ENCODE results near the gene PDGFD. TPM values are rescaled to one million over a fixed set of nuclear protein-coding genes. Genes with fewer than 3 reads are reported as not detected.

Gene PDGFD
- total RNA-seq, 3 donors from 2014 or later (not counting 1 experiment from before 2014, with no cell fraction given) = 23.2 to 41.2 (median 33.1) TPM

DNA sequence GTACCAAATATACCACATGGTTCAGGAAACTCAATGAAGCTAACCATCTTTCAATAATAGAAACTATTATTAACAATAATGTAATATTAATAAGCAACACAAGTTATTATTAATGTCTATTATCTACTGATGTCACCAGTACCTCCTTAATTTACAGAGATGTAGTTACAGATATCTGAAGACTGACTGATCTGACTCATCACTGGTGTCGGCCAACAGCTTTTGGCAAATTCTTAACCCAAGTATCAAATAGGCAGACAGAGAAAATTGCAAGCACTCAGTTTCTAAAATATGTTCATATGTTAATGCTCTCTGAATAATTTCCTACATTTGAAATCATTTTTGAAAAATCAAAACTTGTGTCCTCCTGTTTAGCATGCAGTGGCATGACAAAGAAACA, 227.9 kb downstream of the PDGFD start:
- H3K27me3 Mint-ChIP-seq (ENCODE audit: low read depth in 2 of 2) = no peaks in the 10 kb centered on the region
- H3K27ac Mint-ChIP-seq = no peak overlapping the region
- no peak overlapping the region for H3K27ac ChIP-seq (ENCODE audit: low read length)
- WGBS (ENCODE audit: insufficient coverage) = 100% methylated on average over 1 of the region's 1 CpG
- no peaks in the 10 kb centered on the region for H3K36me3 ChIP-seq (ENCODE audit: control insufficient read depth, insufficient read depth, low read length)
- TF ChIP-seq, protein P1, sequence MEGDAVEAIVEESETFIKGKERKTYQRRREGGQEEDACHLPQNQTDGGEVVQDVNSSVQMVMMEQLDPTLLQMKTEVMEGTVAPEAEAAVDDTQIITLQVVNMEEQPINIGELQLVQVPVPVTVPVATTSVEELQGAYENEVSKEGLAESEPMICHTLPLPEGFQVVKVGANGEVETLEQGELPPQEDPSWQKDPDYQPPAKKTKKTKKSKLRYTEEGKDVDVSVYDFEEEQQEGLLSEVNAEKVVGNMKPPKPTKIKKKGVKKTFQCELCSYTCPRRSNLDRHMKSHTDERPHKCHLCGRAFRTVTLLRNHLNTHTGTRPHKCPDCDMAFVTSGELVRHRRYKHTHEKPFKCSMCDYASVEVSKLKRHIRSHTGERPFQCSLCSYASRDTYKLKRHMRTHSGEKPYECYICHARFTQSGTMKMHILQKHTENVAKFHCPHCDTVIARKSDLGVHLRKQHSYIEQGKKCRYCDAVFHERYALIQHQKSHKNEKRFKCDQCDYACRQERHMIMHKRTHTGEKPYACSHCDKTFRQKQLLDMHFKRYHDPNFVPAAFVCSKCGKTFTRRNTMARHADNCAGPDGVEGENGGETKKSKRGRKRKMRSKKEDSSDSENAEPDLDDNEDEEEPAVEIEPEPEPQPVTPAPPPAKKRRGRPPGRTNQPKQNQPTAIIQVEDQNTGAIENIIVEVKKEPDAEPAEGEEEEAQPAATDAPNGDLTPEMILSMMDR (IDR thresholded peaks at IDR 0.05) = no peak
- DNase-seq (no peak), ATAC-seq (no peak)
- H3K4me1 ChIP-seq (ENCODE audit: control insufficient read depth, insufficient read depth, low read length) = no peaks in the 10 kb centered on the region
- H3K9me3 Mint-ChIP-seq = peaks cover 0 to 2% of the 10 kb centered on the region in 2 donors
- H3K36me3 Mint-ChIP-seq = peaks cover 15% of the 10 kb centered on the region
- no peaks in the 10 kb centered on the region for H3K27me3 ChIP-seq (ENCODE audit: control insufficient read depth, insufficient read depth, low read length)
- no peaks in the 10 kb centered on the region for H3K9me3 ChIP-seq (ENCODE audit: control insufficient read depth, insufficient read depth, low read length)
- H3K4me3 Mint-ChIP-seq = no peak overlapping the region
- no peak overlapping the region for H3K4me3 ChIP-seq (ENCODE audit: low read length)
- intact Hi-C loops (cut with micrococcal nuclease) = no loop called here
- H3K4me1 Mint-ChIP-seq = no peaks in the 10 kb centered on the region

DNA sequence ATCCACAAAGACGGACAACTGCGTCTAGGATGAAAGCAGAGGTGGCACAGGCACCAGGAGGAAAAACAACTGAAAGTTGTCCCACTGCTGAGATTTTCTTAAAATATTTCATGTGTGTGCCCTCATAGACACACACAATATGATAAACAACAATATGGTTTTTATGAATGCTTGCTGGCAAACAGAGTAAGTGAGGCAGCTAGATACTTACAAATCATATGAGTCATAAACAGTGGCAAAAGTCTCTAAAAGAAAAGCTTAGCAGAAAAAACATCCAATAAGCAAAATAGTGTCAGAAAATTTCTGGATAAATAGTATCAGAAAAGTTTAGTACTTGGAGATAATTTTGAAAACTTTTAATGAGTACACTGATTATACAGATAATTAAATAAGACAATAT, 228.7 kb downstream of the PDGFD start:
- WGBS (ENCODE audit: insufficient coverage) = 100% methylated on average over 2 of the region's 2 CpGs
- DNase-seq (no peak), ATAC-seq (no peak)
- intact Hi-C loops (cut with micrococcal nuclease) = no loop called here
- TF ChIP-seq, protein P1 (IDR thresholded peaks at IDR 0.05) = no peak
- peaks cover 0 to 2% of the 10 kb centered on the region in 2 donors for H3K9me3 Mint-ChIP-seq
- no peak overlapping the region for H3K4me3 Mint-ChIP-seq
- Histone ChIP-seq H3K36me3 (ENCODE audit: control insufficient read depth, insufficient read depth, low read length) (no peaks in the 10 kb centered on the region), H3K9me3 (ENCODE audit: control insufficient read depth, insufficient read depth, low read length) (no peaks in the 10 kb centered on the region), H3K4me3 (ENCODE audit: low read length) (no peak overlapping the region), H3K27me3 (ENCODE audit: control insufficient read depth, insufficient read depth, low read length) (no peaks in the 10 kb centered on the region), H3K4me1 (ENCODE audit: control insufficient read depth, insufficient read depth, low read length) (no peaks in the 10 kb centered on the region), H3K27ac (ENCODE audit: low read length) (no peak overlapping the region)
- peaks cover 9% of the 10 kb centered on the region for H3K36me3 Mint-ChIP-seq
- no peaks in the 10 kb centered on the region for H3K4me1 Mint-ChIP-seq
- no peaks in the 10 kb centered on the region for H3K27me3 Mint-ChIP-seq (ENCODE audit: low read depth in 2 of 2)
- no peak overlapping the region for H3K27ac Mint-ChIP-seq

DNA sequence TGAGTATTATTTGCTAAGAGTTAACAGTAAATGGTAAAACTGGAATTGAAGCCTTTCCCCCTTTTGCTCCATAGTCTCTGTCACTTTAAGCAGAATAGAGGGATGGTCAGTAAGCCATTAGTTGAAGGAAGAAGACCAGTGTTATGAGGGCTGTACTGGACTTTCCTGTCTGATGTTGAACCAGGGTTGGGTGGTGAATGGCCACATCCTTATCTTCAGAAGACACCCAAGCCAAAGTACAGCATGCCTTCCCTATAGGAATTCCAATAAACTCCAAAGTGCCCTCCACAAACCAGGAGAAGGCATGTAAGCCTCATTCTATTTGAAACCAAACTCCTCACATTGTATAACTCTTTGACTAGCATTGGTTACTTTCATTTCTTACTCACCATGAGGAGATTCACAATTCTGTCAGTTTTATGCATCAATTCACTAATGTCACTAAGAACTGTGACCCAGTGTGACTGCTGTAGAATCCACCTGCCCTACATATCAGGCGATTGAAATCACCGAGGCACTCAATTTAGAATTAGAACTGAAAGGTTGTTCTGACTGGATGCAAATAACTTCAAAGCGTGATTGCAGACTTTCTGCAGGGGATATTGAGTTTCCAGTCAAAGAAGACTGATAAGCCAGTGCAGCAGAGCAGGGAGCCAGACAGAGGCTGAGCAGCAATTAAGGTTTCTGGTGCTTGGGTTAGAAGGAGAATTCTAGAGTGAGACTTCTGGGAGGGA, 234.6 kb downstream of the PDGFD start:
- Mint-ChIP-seq H3K9me3 (no peaks in the 10 kb centered on the region), H3K4me1 (peaks cover 17 to 21% of the 10 kb centered on the region in 2 donors), H3K36me3 (no peaks in the 10 kb centered on the region), H3K27ac (peak overlapping the region in 1 of 2 donors; percentile 47), H3K27me3 (ENCODE audit: low read depth in 2 of 2) (no peaks in the 10 kb centered on the region), H3K4me3 (no peak overlapping the region)
- TF ChIP-seq, protein P1 (IDR thresholded peaks at IDR 0.05) = no peak
- WGBS (ENCODE audit: insufficient coverage) = 68% methylated on average over 3 of the region's 3 CpGs
- no peak overlapping the region for H3K27ac ChIP-seq (ENCODE audit: low read length)
- H3K27me3 ChIP-seq (ENCODE audit: control insufficient read depth, insufficient read depth, low read length) = no peaks in the 10 kb centered on the region
- H3K36me3 ChIP-seq (ENCODE audit: control insufficient read depth, insufficient read depth, low read length) = no peaks in the 10 kb centered on the region
- H3K4me1 ChIP-seq (ENCODE audit: control insufficient read depth, insufficient read depth, low read length) = no peaks in the 10 kb centered on the region
- H3K9me3 ChIP-seq (ENCODE audit: control insufficient read depth, insufficient read depth, low read length) = no peaks in the 10 kb centered on the region
- no peak overlapping the region for H3K4me3 ChIP-seq (ENCODE audit: low read length)
- ATAC-seq (no peak), DNase-seq (no peak)
- intact Hi-C loops (cut with micrococcal nuclease) = loop anchor here (5.0 kb wide), 1 partner anchor 403 kb away; no protein-coding TSS in a partner anchor

DNA sequence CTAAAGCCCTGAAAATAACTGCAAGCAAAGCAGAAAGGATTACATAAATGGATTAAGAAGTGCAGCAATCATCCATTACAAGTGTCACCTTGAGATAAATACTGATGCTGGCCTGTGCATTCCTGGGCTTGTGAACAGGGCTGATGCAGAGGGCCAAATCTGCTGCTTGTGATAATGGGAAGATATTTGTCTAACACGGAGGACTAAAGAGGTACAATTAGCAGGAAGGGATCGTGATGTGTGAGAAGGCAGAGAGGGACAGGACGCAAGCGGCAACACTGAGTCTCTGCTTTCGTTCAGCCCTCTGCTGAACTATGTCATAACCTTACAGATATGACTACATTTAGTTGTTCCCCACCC, 235.2 kb downstream of the PDGFD start:
- Mint-ChIP-seq H3K27ac (no peak overlapping the region), H3K4me1 (peaks cover 22 to 26% of the 10 kb centered on the region in 2 donors), H3K36me3 (no peaks in the 10 kb centered on the region), H3K9me3 (no peaks in the 10 kb centered on the region), H3K4me3 (no peak overlapping the region), H3K27me3 (ENCODE audit: low read depth in 2 of 2) (no peaks in the 10 kb centered on the region)
- H3K9me3 ChIP-seq (ENCODE audit: control insufficient read depth, insufficient read depth, low read length) = no peaks in the 10 kb centered on the region
- no peak overlapping the region for H3K27ac ChIP-seq (ENCODE audit: low read length)
- H3K4me3 ChIP-seq (ENCODE audit: low read length) = no peak overlapping the region
- intact Hi-C loops (cut with micrococcal nuclease) = loop anchor here (5.0 kb wide), 1 partner anchor 404 kb away; no protein-coding TSS in a partner anchor
- H3K27me3 ChIP-seq (ENCODE audit: control insufficient read depth, insufficient read depth, low read length) = no peaks in the 10 kb centered on the region
- ATAC-seq (no peak), DNase-seq (no peak)
- H3K4me1 ChIP-seq (ENCODE audit: control insufficient read depth, insufficient read depth, low read length) = no peaks in the 10 kb centered on the region
- no peaks in the 10 kb centered on the region for H3K36me3 ChIP-seq (ENCODE audit: control insufficient read depth, insufficient read depth, low read length)
- WGBS (ENCODE audit: insufficient coverage) = 91% methylated on average over 5 of the region's 5 CpGs
- TF ChIP-seq, protein P1 (IDR thresholded peaks at IDR 0.05) = no peak

Data from natural killer cell (primary cell).